ENCODE measurements around the gene ERN2. TPM values are rescaled to one million over a fixed set of nuclear protein-coding genes. Genes with fewer than 3 reads are reported as not detected.
A peak's percentile ranks its signal among the peaks of the same experiment; 100 is the strongest.
"Not testable (repeated sequence)": the region's sequence is repeated elsewhere in the genome, so short reads cannot be mapped to it uniquely, and the experiment has no call there.

The ERN2 gene
- total RNA-seq, 1 experiment from 2014 or later, result 2.1 TPM

DNA sequence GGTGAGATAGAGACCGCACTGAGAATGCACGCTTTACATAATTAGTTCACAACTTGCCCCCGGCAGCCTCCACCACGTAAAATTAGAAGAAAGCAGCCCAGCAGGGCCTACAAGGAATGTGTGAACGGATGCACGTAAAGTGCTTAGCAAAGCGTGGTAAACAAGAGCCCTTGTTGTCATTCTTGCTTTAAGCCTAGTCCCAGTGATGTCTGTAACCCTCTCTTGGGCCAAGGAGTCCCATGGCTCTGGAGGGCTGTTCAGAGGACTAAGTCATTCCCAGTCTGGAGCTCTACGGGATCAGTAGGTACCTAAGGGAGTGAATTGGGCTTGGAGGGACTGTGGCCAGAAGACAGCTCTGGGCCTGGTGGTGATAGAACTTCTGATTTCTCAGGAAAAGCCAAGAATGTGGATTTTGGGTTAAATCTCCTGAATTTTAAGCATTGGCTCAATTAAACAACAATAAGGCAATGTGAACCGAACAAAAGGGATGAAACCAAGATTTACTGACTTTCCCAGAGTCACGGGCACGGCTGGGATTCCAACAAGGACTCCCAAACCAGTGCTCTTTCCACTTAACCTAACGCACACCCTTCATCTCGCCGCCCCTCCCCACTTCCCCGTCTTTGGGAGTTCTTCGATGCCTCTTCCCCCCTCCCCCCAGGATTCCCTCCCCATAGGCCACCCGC is 41.0 kb upstream of the ERN2 start:
- no peak overlapping the region for H2BK15ac ChIP-seq (ENCODE audit: low read depth, low read length)
- no peak overlapping the region for H4K91ac ChIP-seq (ENCODE audit: insufficient read length, low read depth, low read length)
- peaks cover 49% of the 10 kb centered on the region for H3K27me3 Mint-ChIP-seq (ENCODE audit: low read depth)
- H4K5ac ChIP-seq (ENCODE audit: insufficient read length, low read depth, low read length), result no peak overlapping the region
- no peak overlapping the region for H4K8ac ChIP-seq (replicated peaks; ENCODE audit: insufficient read length, low read depth, low read length)
- H3K9me3 ChIP-seq (ENCODE audit: control insufficient read depth, low read depth, low read length), result no peaks in the 10 kb centered on the region
- H3K4me3 Mint-ChIP-seq, result peak overlapping the region; percentile 37 to 72; a peak in 4 of 5 replicates
- H3K4me2 ChIP-seq (ENCODE audit: insufficient read depth, insufficient read length, low read length), result no peak overlapping the region
- H3K79me1 ChIP-seq (ENCODE audit: insufficient read depth, low read depth, low read length, poor library complexity, severe bottlenecking), result no peaks in the 10 kb centered on the region
- H3K27ac Mint-ChIP-seq, result no peak overlapping the region
- no peak overlapping the region for H2AFZ ChIP-seq (ENCODE audit: low read length)
- H3K23me2 ChIP-seq (ENCODE audit: insufficient read length, low read depth, low read length, poor library complexity, severe bottlenecking), result peaks cover 9% of the 10 kb centered on the region
- DNase-seq, result no peak
- H2BK5ac ChIP-seq (ENCODE audit: insufficient read length, low read length), result no peak overlapping the region
- no peak overlapping the region for H2BK12ac ChIP-seq (ENCODE audit: insufficient read length, low read depth, low read length)
- H3K18ac ChIP-seq (ENCODE audit: insufficient read length, low read depth, low read length), result no peak overlapping the region
- H4K20me1 ChIP-seq (ENCODE audit: control insufficient read depth, insufficient read depth, insufficient read length), result no peaks in the 10 kb centered on the region
- H3K36me3 Mint-ChIP-seq (ENCODE audit: insufficient read depth in 1 of 3, low read depth in 3 of 3), result peaks cover 5 to 23% (median 10%) of the 10 kb centered on the region in 3 experiments; a peak in 6 of 7 replicates
- no peak overlapping the region for H3K4ac ChIP-seq (ENCODE audit: low read depth, low read length)
- peaks cover 8 to 13% of the 10 kb centered on the region in 2 experiments; a peak in 4 of 5 replicates for H3K9me3 Mint-ChIP-seq
- H3K23ac ChIP-seq (ENCODE audit: insufficient read length, low read depth, low read length), result no peak overlapping the region
- H2BK120ac ChIP-seq (ENCODE audit: low read depth, low read length, poor library complexity, severe bottlenecking), result no peak overlapping the region
- H3K14ac ChIP-seq (ENCODE audit: insufficient read depth, low read length), result no peak overlapping the region
- H3K27ac ChIP-seq (ENCODE audit: insufficient read length, low read depth, low read length), result no peak overlapping the region
- H2BK20ac ChIP-seq (ENCODE audit: low read depth, low read length, poor library complexity, severe bottlenecking), result no peak overlapping the region
- H3K9ac ChIP-seq (ENCODE audit: extremely low read depth, insufficient read length, low read length), result no peak overlapping the region
- H2AK5ac ChIP-seq (ENCODE audit: insufficient read length, low read length), result no peak overlapping the region
- no CpG with 5 or more reads among the region's 17 CpGs for WGBS (ENCODE audit: extremely low coverage, insufficient read length, low lambda C conversion rate)
- H3T11ph ChIP-seq (ENCODE audit: low read length), result no peak overlapping the region
- no peaks in the 10 kb centered on the region for H3K4me1 ChIP-seq (ENCODE audit: insufficient read depth, low read length)
- no peak overlapping the region for H3K56ac ChIP-seq (ENCODE audit: insufficient read length, low read depth, low read length)
- H3K4me1 Mint-ChIP-seq, result peaks cover 2 to 8% of the 10 kb centered on the region in 2 experiments; a peak in 1 of 4 replicates
- TF ChIP-seq, protein P1, sequence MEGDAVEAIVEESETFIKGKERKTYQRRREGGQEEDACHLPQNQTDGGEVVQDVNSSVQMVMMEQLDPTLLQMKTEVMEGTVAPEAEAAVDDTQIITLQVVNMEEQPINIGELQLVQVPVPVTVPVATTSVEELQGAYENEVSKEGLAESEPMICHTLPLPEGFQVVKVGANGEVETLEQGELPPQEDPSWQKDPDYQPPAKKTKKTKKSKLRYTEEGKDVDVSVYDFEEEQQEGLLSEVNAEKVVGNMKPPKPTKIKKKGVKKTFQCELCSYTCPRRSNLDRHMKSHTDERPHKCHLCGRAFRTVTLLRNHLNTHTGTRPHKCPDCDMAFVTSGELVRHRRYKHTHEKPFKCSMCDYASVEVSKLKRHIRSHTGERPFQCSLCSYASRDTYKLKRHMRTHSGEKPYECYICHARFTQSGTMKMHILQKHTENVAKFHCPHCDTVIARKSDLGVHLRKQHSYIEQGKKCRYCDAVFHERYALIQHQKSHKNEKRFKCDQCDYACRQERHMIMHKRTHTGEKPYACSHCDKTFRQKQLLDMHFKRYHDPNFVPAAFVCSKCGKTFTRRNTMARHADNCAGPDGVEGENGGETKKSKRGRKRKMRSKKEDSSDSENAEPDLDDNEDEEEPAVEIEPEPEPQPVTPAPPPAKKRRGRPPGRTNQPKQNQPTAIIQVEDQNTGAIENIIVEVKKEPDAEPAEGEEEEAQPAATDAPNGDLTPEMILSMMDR (conservative IDR thresholded peaks at IDR 0.05), result no peak
- H3K79me2 ChIP-seq (ENCODE audit: insufficient read depth, low read length), result no peaks in the 10 kb centered on the region
- H3K27me3 ChIP-seq (ENCODE audit: insufficient read depth, low read length), result peaks cover 5% of the 10 kb centered on the region; the same call in 1 of the 2 replicates

DNA sequence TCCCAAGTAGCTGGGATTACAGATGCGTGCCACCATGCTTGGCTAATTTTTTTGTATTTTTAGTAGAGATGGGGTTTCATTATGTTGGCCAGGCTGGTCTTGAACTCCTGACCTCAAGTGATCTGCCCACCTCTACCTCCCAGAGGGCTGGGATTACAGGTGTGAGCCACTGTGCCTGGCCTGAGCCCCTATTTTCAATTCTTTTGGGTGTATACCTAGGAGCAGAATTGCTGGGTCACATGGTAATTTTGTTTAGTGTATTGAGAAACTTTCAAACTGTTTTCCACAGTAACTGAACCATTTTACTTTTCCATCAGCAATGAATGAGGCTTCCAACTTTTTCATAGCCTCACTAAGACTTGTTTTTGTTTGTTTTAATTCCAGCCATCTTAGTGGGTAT is 38.0 kb upstream of the ERN2 start:
- H3K14ac ChIP-seq (ENCODE audit: insufficient read depth, low read length); H3K23me2 ChIP-seq (ENCODE audit: insufficient read length, low read depth, low read length, poor library complexity, severe bottlenecking); H2BK120ac ChIP-seq (ENCODE audit: low read depth, low read length, poor library complexity, severe bottlenecking); H3K23ac ChIP-seq (ENCODE audit: insufficient read length, low read depth, low read length); H3K9me3 Mint-ChIP-seq; H3K27ac Mint-ChIP-seq; H3K79me1 ChIP-seq (ENCODE audit: insufficient read depth, low read depth, low read length, poor library complexity, severe bottlenecking); H3K4me1 Mint-ChIP-seq; H4K20me1 ChIP-seq (ENCODE audit: control insufficient read depth, insufficient read depth, insufficient read length); H3K4me2 ChIP-seq (ENCODE audit: insufficient read depth, insufficient read length, low read length); H3T11ph ChIP-seq (ENCODE audit: low read length); H4K91ac ChIP-seq (ENCODE audit: insufficient read length, low read depth, low read length); H2BK15ac ChIP-seq (ENCODE audit: low read depth, low read length); H2AK5ac ChIP-seq (ENCODE audit: insufficient read length, low read length); H2AFZ ChIP-seq (ENCODE audit: low read length); H2BK5ac ChIP-seq (ENCODE audit: insufficient read length, low read length); H2BK12ac ChIP-seq (ENCODE audit: insufficient read length, low read depth, low read length); H4K8ac ChIP-seq (replicated peaks; ENCODE audit: insufficient read length, low read depth, low read length); H3K9ac ChIP-seq (ENCODE audit: extremely low read depth, insufficient read length, low read length); H3K56ac ChIP-seq (ENCODE audit: insufficient read length, low read depth, low read length); H3K4ac ChIP-seq (ENCODE audit: low read depth, low read length); H3K4me1 ChIP-seq (ENCODE audit: insufficient read depth, low read length); H3K36me3 Mint-ChIP-seq (ENCODE audit: insufficient read depth in 1 of 3, low read depth in 3 of 3); H2BK20ac ChIP-seq (ENCODE audit: low read depth, low read length, poor library complexity, severe bottlenecking); H3K18ac ChIP-seq (ENCODE audit: insufficient read length, low read depth, low read length); H3K79me2 ChIP-seq (ENCODE audit: insufficient read depth, low read length); H3K27ac ChIP-seq (ENCODE audit: insufficient read length, low read depth, low read length); H3K27me3 ChIP-seq (ENCODE audit: insufficient read depth, low read length); H3K4me3 Mint-ChIP-seq; H3K9me3 ChIP-seq (ENCODE audit: control insufficient read depth, low read depth, low read length); H4K5ac ChIP-seq (ENCODE audit: insufficient read length, low read depth, low read length); DNase-seq: not testable (repeated sequence)
- no CpG with 5 or more reads among the region's 1 CpG for WGBS (ENCODE audit: extremely low coverage, insufficient read length, low lambda C conversion rate)
- peaks cover 37% of the 10 kb centered on the region for H3K27me3 Mint-ChIP-seq (ENCODE audit: low read depth)
